ENCODE measurements around the gene SCGB1D4. TPM values are rescaled to one million over a fixed set of nuclear protein-coding genes. Genes with fewer than 3 reads are reported as not detected.
"Not testable (repeated sequence)": the region's sequence is repeated elsewhere in the genome, so short reads cannot be mapped to it uniquely, and the experiment has no call there.

The SCGB1D4 gene
- total and polyA plus RNA-seq, 8 donors = not detected

DNA sequence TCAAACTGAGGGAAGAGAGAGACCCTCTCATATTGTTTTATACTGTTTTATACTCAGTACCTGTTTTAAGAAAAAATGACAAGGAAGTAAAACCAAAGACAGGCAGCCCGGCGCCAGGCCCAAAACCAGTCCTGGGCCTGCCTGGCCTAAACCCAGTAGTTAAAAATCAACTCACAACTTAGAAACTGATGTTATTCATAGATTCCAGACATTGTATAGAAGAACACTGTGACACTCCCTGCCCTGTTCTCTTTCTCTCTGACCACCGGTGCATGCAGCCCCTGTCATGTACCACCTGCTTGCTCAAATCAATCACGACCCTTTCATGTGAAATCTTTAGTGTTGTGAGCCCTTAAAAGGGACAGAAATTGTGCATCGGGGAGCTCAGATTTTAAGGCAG lies 26.9 kb upstream of the SCGB1D4 start:
- H3K4me3 ChIP-seq; H3K27ac ChIP-seq; DNase-seq; H3K36me3 ChIP-seq; H3K9me3 ChIP-seq; ATAC-seq; H3K4me1 ChIP-seq; intact Hi-C loops (cut with DNase I): not testable (repeated sequence)
- peaks cover 0 to 11% of the 10 kb centered on the region in 2 donors for H3K27me3 ChIP-seq

DNA sequence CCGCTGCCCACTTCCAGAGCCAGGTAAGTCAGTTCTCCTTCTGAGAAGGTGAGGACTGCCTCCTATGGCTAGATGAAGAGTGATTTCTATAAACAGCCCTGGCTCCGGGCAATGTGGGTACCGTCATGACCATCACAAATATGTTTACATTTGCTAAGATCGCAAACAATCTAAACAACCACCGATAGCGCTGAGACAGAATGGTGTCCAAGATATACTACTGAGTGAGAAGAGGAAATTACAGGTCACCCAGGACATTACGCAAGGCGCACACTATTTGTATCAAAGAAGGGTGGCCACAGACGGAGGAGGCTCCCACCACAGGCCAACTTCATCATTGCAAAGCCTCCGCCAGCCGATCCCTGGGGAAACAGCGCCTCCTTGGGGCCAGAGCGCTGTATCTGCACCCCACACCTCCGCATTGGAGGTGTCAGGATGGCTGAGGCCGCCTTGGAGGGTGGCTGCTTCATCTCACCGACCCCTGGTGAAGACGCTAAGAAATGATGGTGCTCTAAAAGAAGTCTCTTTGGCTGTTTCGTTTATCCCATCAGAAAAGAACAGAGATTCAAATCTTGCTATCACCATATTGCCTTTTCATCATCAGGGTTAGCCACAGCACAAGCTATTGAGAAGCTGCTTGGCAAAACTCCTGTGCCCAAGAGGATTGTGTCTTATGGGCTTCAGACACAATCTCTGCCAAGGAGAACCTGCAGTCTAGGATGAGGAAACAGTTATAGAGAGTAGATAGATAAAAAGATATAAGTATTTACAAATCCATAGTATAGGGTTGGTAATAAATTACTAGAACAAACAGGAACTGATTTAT lies 26.1 kb upstream of the SCGB1D4 start:
- Histone ChIP-seq H3K4me3 (no peak overlapping the region), H3K27me3 (peaks cover 0 to 16% of the 10 kb centered on the region in 2 donors), H3K27ac (no peak overlapping the region), H3K4me1 (peaks cover 0 to 5% of the 10 kb centered on the region in 2 donors), H3K36me3 (no peaks in the 10 kb centered on the region), H3K9me3 (no peaks in the 10 kb centered on the region)
- TF ChIP-seq, protein P1, sequence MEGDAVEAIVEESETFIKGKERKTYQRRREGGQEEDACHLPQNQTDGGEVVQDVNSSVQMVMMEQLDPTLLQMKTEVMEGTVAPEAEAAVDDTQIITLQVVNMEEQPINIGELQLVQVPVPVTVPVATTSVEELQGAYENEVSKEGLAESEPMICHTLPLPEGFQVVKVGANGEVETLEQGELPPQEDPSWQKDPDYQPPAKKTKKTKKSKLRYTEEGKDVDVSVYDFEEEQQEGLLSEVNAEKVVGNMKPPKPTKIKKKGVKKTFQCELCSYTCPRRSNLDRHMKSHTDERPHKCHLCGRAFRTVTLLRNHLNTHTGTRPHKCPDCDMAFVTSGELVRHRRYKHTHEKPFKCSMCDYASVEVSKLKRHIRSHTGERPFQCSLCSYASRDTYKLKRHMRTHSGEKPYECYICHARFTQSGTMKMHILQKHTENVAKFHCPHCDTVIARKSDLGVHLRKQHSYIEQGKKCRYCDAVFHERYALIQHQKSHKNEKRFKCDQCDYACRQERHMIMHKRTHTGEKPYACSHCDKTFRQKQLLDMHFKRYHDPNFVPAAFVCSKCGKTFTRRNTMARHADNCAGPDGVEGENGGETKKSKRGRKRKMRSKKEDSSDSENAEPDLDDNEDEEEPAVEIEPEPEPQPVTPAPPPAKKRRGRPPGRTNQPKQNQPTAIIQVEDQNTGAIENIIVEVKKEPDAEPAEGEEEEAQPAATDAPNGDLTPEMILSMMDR (IDR thresholded peaks at IDR 0.05) = peak; percentile 35 to 79
- ATAC-seq (peak; percentile 71), DNase-seq (peak in 2 of 4 donors; percentile 35 to 84)
- intact Hi-C loops (cut with DNase I) = no loop called here

DNA sequence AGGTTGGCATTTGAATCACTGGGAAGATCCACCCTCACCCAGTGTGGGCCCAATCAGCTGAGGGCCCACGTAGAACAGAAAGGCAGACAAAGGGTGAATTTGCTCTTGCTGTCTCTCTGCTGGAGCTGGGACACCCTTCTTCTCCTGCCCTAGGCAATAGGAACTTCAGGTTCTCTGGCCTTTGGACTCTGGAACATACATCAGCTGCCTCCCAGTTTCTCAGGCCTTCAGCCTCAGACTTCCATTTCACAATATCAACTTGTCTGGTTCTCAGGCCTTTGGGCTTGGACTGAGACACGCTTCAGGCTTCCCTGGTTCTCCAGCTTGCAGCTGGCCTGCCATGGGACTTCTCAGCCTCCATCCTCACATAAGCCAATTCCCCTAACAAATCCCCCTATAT lies 23.6 kb upstream of the SCGB1D4 start:
- H3K27ac ChIP-seq = no peak overlapping the region

DNA sequence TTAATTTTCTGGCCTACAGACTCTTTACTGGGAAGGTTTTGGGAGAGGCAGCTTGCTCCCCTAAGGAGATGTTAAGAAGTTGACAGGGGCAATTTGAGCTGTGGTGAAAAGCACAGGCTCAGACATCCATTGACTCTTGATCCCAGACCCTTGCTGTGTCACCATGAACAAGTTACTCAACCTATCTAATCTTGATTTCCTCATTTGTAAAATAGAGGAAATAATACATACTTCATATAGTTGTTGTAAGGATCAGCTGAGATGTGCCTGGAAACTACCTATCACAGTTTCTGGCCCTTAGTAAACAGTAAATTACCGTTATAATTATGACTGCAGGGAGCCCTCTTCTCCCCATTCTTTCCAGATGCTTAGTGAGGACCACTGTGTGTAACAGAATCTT lies 16.6 kb upstream of the SCGB1D4 start:
- intact Hi-C loops (cut with DNase I) = loop anchor here in 1 of 2 donors (10.0 kb wide), 1 partner anchor 141 kb away; no protein-coding TSS in a partner anchor
- ATAC-seq = no peak
- H3K9me3 ChIP-seq = no peaks in the 10 kb centered on the region
- no peak overlapping the region for H3K27ac ChIP-seq
- no peak overlapping the region for H3K4me3 ChIP-seq
- TF ChIP-seq, protein P1 (IDR thresholded peaks at IDR 0.05) = no peak
- peaks cover 4 to 51% of the 10 kb centered on the region in 2 donors for H3K27me3 ChIP-seq
- DNase-seq = no peak
- no peaks in the 10 kb centered on the region for H3K36me3 ChIP-seq
- H3K4me1 ChIP-seq = peaks cover 3% of the 10 kb centered on the region in 2 donors

More for the DNA sequence above, 23.6 kb upstream of the SCGB1D4 start:
- TF ChIP-seq, protein P1 (IDR thresholded peaks at IDR 0.05) = no peak
- intact Hi-C loops (cut with DNase I) = no loop called here
- H3K4me1 ChIP-seq = peaks cover 0 to 5% of the 10 kb centered on the region in 2 donors
- H3K4me3 ChIP-seq = no peak overlapping the region
- H3K36me3 ChIP-seq = no peaks in the 10 kb centered on the region
- ATAC-seq = no peak
- no peaks in the 10 kb centered on the region for H3K9me3 ChIP-seq
- H3K27me3 ChIP-seq = peaks cover 0 to 22% of the 10 kb centered on the region in 2 donors
- no peak for DNase-seq

DNA sequence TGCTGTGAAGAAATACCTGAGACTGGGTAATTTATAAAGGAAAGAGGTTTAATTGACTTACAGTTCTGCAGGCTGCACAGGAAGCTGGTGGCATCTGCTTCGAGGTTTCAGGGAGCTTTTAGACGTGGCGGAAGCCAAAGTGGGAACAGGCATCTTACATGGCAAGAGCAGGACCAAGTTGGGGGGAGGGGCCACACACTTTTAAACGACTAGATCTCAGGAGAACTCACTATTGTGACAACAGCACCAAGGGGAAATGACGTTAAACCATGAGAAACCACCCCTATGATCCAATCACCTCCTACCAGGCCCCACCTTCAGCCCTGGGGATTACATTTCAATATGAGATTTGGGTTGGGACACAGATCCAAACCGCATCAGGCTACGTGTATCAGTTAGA lies 11.1 kb upstream of the SCGB1D4 start:
- Histone ChIP-seq H3K27ac (no peak overlapping the region), H3K9me3 (peaks cover 0 to 10% of the 10 kb centered on the region in 2 donors), H3K4me3 (no peak overlapping the region), H3K4me1 (peaks cover 3% of the 10 kb centered on the region in 2 donors), H3K36me3 (no peaks in the 10 kb centered on the region), H3K27me3 (peaks cover 4 to 44% of the 10 kb centered on the region in 2 donors)
- TF ChIP-seq, protein P1 (IDR thresholded peaks at IDR 0.05) = no peak
- intact Hi-C loops (cut with DNase I) = loop anchor here in 1 of 2 donors (10.0 kb wide), 1 partner anchor 135 kb away; no protein-coding TSS in a partner anchor
- ATAC-seq (no peak), DNase-seq (no peak)

Data from left lung (tissue), 10 donors.